ENCODE results near the gene PARD3B. TPM values are rescaled to one million over a fixed set of nuclear protein-coding genes. Genes with fewer than 3 reads are reported as not detected.

Gene PARD3B
- total and polyA plus RNA-seq, 2 experiments from 2014 or later: 3.5 to 4.4 TPM

- H3K4me3 ChIP-seq: no peak overlapping the region
- Mint-ChIP-seq H3K4me3 (no peak overlapping the region), H3K36me3 (ENCODE audit: low read depth) (peaks cover 3% of the 10 kb centered on the region; the same call in 1 of the 3 replicates), H3K27me3 (ENCODE audit: insufficient read depth, low read depth, poor library complexity) (no peaks in the 10 kb centered on the region), H3K27ac (no peak overlapping the region), H3K4me1 (peaks cover 26% of the 10 kb centered on the region), H3K9me3 (no peaks in the 10 kb centered on the region)
- DNase-seq (ENCODE audit: low spot score): peak; percentile 54
- no peaks in the 10 kb centered on the region for H3K36me3 ChIP-seq (ENCODE audit: insufficient read depth)
- H3K27me3 ChIP-seq (ENCODE audit: insufficient read depth): no peaks in the 10 kb centered on the region
- H3K4me1 ChIP-seq (ENCODE audit: insufficient read depth): peaks cover 13% of the 10 kb centered on the region
- H3K79me2 ChIP-seq (replicated peaks; ENCODE audit: insufficient read depth): no peaks in the 10 kb centered on the region
- peaks cover 18% of the 10 kb centered on the region for H3K9me2 ChIP-seq (ENCODE audit: insufficient read depth)
- H4K20me1 ChIP-seq (replicated peaks; ENCODE audit: insufficient read depth): no peaks in the 10 kb centered on the region
- no peak overlapping the region for H3K4me2 ChIP-seq
- peak overlapping the region; percentile 76; the same call in 1 of the 2 replicates for H2AFZ ChIP-seq
- peak; percentile 85 for ATAC-seq
- TF ChIP-seq CTCF (conservative IDR thresholded peaks at IDR 0.05; ENCODE audit: low read depth in 2 of 2) (peak in 1 of 2 experiments; percentile 38; a peak in 3 of 4 replicates), ZNF331 (CRISPR knock-in tag; IDR thresholded peaks at IDR 0.05; ENCODE audit: low read depth) (no peak), CREB1 (CRISPR knock-in tag; IDR thresholded peaks at IDR 0.05; ENCODE audit: low read depth) (no peak), ZNF114 (CRISPR knock-in tag; IDR thresholded peaks at IDR 0.05) (no peak), JUNB (IDR thresholded peaks at IDR 0.05; ENCODE audit: unreplicated experiment) (no peak), NANOG (IDR thresholded peaks at IDR 0.05; ENCODE audit: borderline replicate concordance) (no peak), ZNF462 (CRISPR knock-in tag; IDR thresholded peaks at IDR 0.05) (no peak)
- no peak overlapping the region for H3K27ac ChIP-seq (ENCODE audit: low read depth)
- H3F3A ChIP-seq (replicated peaks; ENCODE audit: low read depth): no peaks in the 10 kb centered on the region
Observed at GRCh38 chr2:205556841-205557539, 1011.7 kb downstream of the PARD3B start.
